SK-N-MC (cell line): ENCODE results near the gene CDH22.

Experiments
- EZH2 ChIP-seq: fragments of 200-600 bp; sonication (generic); IDR thresholded peaks from one replicate; pipeline ENCODE4 v1.6.1; 2017; ENCODE audit warnings: antibody characterized with exemption
- POLR2AphosphoS5 ChIP-seq: IDR thresholded peaks from 2 replicates; pipeline ENCODE4 v1.6.1; 2012; ENCODE audit warnings: mild to moderate bottlenecking, low read depth, low read length, borderline replicate concordance

DNA sequence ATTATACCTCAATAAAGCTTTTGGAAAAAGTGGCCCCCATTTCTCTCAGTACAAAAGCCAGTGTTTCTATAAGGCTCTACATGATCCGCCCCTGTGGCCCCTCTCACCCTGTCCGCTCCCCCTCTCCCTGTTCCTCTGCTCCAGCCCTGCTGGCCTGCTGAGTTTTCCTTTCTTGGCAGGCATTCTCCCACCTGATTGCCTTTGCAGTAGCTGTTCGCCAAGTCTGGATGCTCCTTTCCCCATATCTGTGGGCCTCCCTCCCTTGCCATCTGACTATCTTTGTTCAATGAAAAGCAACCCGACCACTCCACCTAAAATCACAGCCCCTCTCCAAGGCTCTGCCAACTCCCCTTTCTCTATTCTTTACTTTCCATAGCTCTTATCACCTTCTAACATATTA, 33.2 kb downstream of the CDH22 start:
- TF ChIP-seq EZH2 (no peak), POLR2AphosphoS5 (no peak)
